ENCODE results near the gene PSME4. TPM values are rescaled to one million over a fixed set of nuclear protein-coding genes. Genes with fewer than 3 reads are reported as not detected.
"Not testable (repeated sequence)": the region's sequence is repeated elsewhere in the genome, so short reads cannot be mapped to it uniquely, and the experiment has no call there.

PSME4 gene
- total RNA-seq, 1 donor from 2014 or later = 71.2 TPM

GRCh38 chr2:53826030-53826410 is 144.8 kb downstream of the PSME4 start:
- TF ChIP-seq, protein P1, sequence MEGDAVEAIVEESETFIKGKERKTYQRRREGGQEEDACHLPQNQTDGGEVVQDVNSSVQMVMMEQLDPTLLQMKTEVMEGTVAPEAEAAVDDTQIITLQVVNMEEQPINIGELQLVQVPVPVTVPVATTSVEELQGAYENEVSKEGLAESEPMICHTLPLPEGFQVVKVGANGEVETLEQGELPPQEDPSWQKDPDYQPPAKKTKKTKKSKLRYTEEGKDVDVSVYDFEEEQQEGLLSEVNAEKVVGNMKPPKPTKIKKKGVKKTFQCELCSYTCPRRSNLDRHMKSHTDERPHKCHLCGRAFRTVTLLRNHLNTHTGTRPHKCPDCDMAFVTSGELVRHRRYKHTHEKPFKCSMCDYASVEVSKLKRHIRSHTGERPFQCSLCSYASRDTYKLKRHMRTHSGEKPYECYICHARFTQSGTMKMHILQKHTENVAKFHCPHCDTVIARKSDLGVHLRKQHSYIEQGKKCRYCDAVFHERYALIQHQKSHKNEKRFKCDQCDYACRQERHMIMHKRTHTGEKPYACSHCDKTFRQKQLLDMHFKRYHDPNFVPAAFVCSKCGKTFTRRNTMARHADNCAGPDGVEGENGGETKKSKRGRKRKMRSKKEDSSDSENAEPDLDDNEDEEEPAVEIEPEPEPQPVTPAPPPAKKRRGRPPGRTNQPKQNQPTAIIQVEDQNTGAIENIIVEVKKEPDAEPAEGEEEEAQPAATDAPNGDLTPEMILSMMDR (IDR thresholded peaks at IDR 0.05) = no peak
- no peak for TF ChIP-seq POLR2A (IDR thresholded peaks at IDR 0.05)
- TF ChIP-seq POLR2AphosphoS5 (IDR thresholded peaks at IDR 0.05; ENCODE audit: insufficient read depth in 1 of 2, low read depth in 1 of 2) = no peak
- intact Hi-C loops (cut with DNase I) = no loop called here
- no peak for DNase-seq (ENCODE audit: extremely low spot score in 2 of 2)
- Histone ChIP-seq H3K27ac (peak overlapping the region; percentile 12), H3K9me3 (no peaks in the 10 kb centered on the region), H3K27me3 (no peaks in the 10 kb centered on the region), H3K4me3 (no peak overlapping the region), H3K4me1 (peaks cover 17% of the 10 kb centered on the region), H3K36me3 (no peaks in the 10 kb centered on the region)

DNA sequence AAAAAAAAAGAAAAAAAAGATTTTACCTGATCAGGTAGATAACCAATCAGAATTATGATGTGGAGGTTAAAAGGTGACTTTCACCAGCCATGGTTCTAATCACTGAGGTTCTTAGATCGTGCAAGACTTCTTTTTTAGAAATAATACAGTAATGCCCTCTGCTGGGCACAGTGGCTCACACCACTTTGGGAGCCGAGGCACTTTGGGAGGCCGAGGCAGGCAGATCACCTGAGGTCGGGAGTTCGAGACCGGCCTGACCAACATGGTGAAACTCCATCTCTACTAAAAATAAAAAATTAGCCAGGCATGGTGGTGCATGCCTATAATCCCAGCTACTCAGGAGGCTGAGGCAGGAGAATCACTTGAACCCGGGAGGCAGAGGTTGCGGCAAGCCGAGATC is 147.2 kb downstream of the PSME4 start:
- H3K27ac ChIP-seq; H3K9me3 ChIP-seq; H3K4me3 ChIP-seq; DNase-seq (ENCODE audit: extremely low spot score in 2 of 2); intact Hi-C loops (cut with DNase I); H3K36me3 ChIP-seq; H3K27me3 ChIP-seq: not testable (repeated sequence)
- H3K4me1 ChIP-seq = peaks cover 17% of the 10 kb centered on the region

GRCh38 chr2:53821810-53822209 is 149.0 kb downstream of the PSME4 start:
- no peaks in the 10 kb centered on the region for H3K27me3 ChIP-seq
- no peak overlapping the region for H3K27ac ChIP-seq
- H3K4me3 ChIP-seq = no peak overlapping the region
- H3K4me1 ChIP-seq = peaks cover 8% of the 10 kb centered on the region
- H3K9me3 ChIP-seq = no peaks in the 10 kb centered on the region
- TF ChIP-seq POLR2AphosphoS5 (IDR thresholded peaks at IDR 0.05; ENCODE audit: insufficient read depth in 1 of 2, low read depth in 1 of 2) = no peak
- TF ChIP-seq, protein P1 (IDR thresholded peaks at IDR 0.05) = no peak
- TF ChIP-seq POLR2A (IDR thresholded peaks at IDR 0.05) = no peak
- H3K36me3 ChIP-seq = peaks cover 0 to 6% of the 10 kb centered on the region in 2 donors
- intact Hi-C loops (cut with DNase I) = no loop called here
- DNase-seq (ENCODE audit: extremely low spot score in 2 of 2) = no peak

DNA sequence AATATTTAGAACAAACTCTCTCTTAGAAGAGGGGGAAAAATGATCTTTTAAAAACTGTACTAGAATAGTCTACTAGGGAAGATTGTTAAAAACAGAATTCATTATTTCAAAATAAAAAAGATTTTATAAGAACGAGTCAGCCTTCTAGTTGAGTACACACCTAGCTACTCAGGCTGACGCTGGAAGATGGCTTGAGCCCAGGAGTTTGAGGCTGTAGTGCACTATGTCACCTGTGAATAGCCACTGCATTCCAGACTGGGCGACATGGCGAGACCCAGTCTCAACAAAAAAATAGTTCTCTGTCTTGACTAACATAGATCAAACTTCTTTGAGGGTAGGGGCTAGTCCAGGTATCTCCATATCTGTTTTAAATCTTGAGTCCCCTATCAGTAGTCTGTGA is 150.1 kb downstream of the PSME4 start:
- TF ChIP-seq, protein P1 (IDR thresholded peaks at IDR 0.05) = no peak
- Histone ChIP-seq H3K27me3 (no peaks in the 10 kb centered on the region), H3K27ac (no peak overlapping the region), H3K4me1 (no peaks in the 10 kb centered on the region), H3K9me3 (no peaks in the 10 kb centered on the region), H3K4me3 (no peak overlapping the region), H3K36me3 (peaks cover 0 to 12% of the 10 kb centered on the region in 2 donors)
- DNase-seq (ENCODE audit: extremely low spot score in 2 of 2) = no peak
- intact Hi-C loops (cut with DNase I) = no loop called here

GRCh38 chr2:53820048-53820447 is 150.7 kb downstream of the PSME4 start:
- DNase-seq (ENCODE audit: extremely low spot score in 2 of 2) = no peak
- intact Hi-C loops (cut with DNase I) = no loop called here
- Histone ChIP-seq H3K4me1 (no peaks in the 10 kb centered on the region), H3K27me3 (no peaks in the 10 kb centered on the region), H3K27ac (no peak overlapping the region), H3K36me3 (peaks cover 0 to 16% of the 10 kb centered on the region in 2 donors), H3K9me3 (no peaks in the 10 kb centered on the region), H3K4me3 (no peak overlapping the region)
- TF ChIP-seq, protein P1 (IDR thresholded peaks at IDR 0.05) = no peak
- TF ChIP-seq POLR2AphosphoS5 (IDR thresholded peaks at IDR 0.05; ENCODE audit: insufficient read depth in 1 of 2, low read depth in 1 of 2) (no peak), POLR2A (IDR thresholded peaks at IDR 0.05) (no peak)

GRCh38 chr2:53819634-53820033 is 151.2 kb downstream of the PSME4 start:
- TF ChIP-seq, protein P1 (IDR thresholded peaks at IDR 0.05) = no peak
- TF ChIP-seq POLR2AphosphoS5 (IDR thresholded peaks at IDR 0.05; ENCODE audit: insufficient read depth in 1 of 2, low read depth in 1 of 2) = no peak
- no peak for TF ChIP-seq POLR2A (IDR thresholded peaks at IDR 0.05)
- Histone ChIP-seq H3K4me3 (no peak overlapping the region), H3K36me3 (peaks cover 0 to 18% of the 10 kb centered on the region in 2 donors), H3K27ac (no peak overlapping the region), H3K9me3 (no peaks in the 10 kb centered on the region), H3K27me3 (no peaks in the 10 kb centered on the region), H3K4me1 (no peaks in the 10 kb centered on the region)
- intact Hi-C loops (cut with DNase I) = no loop called here
- no peak for DNase-seq (ENCODE audit: extremely low spot score in 2 of 2)

Measured in vagina (tissue), 2 donors.